Measurements from ENCODE around the gene STOML1.
"Not testable (repeated sequence)": the region's sequence is repeated elsewhere in the genome, so short reads cannot be mapped to it uniquely, and the experiment has no call there.

STOML1 gene

GRCh38 chr15:73985101-73985873 is 6.8 kb downstream of the STOML1 start:
- WGBS, 2 experiments (ENCODE audit: insufficient coverage in 2 of 2): 92 to 97% methylated on average over 12 to 13 of the region's 13 CpGs
- Histone ChIP-seq H3K9me3 (ENCODE audit: control insufficient read depth, low read length) (no peaks in the 10 kb centered on the region), H3K4me3 (ENCODE audit: extremely low read depth, insufficient read depth, low read length, poor library complexity, severe bottlenecking) (no peak overlapping the region), H3K4me1 (ENCODE audit: control insufficient read depth, insufficient read depth, low read length, poor library complexity, severe bottlenecking) (peaks cover 22% of the 10 kb centered on the region), H3K36me3 (ENCODE audit: control insufficient read depth, insufficient read depth, low read length) (no peaks in the 10 kb centered on the region), H3K27ac (ENCODE audit: low read depth, low read length, severe bottlenecking) (peak overlapping the region; percentile 41)

GRCh38 chr15:73984208-73984979 is 7.7 kb downstream of the STOML1 start:
- Histone ChIP-seq H3K36me3 (ENCODE audit: control insufficient read depth, insufficient read depth, low read length) (no peaks in the 10 kb centered on the region), H3K27ac (ENCODE audit: low read depth, low read length, severe bottlenecking) (no peak overlapping the region), H3K4me3 (ENCODE audit: extremely low read depth, insufficient read depth, low read length, poor library complexity, severe bottlenecking) (no peak overlapping the region), H3K4me1 (ENCODE audit: control insufficient read depth, insufficient read depth, low read length, poor library complexity, severe bottlenecking) (peaks cover 18% of the 10 kb centered on the region), H3K9me3 (ENCODE audit: control insufficient read depth, low read length) (no peaks in the 10 kb centered on the region)
- 92 to 98% methylated on average over 12 of the region's 13 CpGs for WGBS, 2 experiments (ENCODE audit: insufficient coverage in 2 of 2)

- peaks cover 12% of the 10 kb centered on the region for H3K4me1 ChIP-seq (ENCODE audit: control insufficient read depth, insufficient read depth, low read length, poor library complexity, severe bottlenecking)
- H3K27ac ChIP-seq (ENCODE audit: low read depth, low read length, severe bottlenecking): no peak overlapping the region
- 87 to 98% methylated on average over 5 to 9 of the region's 9 CpGs for WGBS, 2 experiments (ENCODE audit: insufficient coverage in 2 of 2)
- H3K9me3 ChIP-seq (ENCODE audit: control insufficient read depth, low read length): no peaks in the 10 kb centered on the region
- no peak overlapping the region for H3K4me3 ChIP-seq (ENCODE audit: extremely low read depth, insufficient read depth, low read length, poor library complexity, severe bottlenecking)
- no peaks in the 10 kb centered on the region for H3K36me3 ChIP-seq (ENCODE audit: control insufficient read depth, insufficient read depth, low read length)
These were observed 8.3 kb downstream of the STOML1 start for GRCh38 chr15:73983773-73984172.

DNA sequence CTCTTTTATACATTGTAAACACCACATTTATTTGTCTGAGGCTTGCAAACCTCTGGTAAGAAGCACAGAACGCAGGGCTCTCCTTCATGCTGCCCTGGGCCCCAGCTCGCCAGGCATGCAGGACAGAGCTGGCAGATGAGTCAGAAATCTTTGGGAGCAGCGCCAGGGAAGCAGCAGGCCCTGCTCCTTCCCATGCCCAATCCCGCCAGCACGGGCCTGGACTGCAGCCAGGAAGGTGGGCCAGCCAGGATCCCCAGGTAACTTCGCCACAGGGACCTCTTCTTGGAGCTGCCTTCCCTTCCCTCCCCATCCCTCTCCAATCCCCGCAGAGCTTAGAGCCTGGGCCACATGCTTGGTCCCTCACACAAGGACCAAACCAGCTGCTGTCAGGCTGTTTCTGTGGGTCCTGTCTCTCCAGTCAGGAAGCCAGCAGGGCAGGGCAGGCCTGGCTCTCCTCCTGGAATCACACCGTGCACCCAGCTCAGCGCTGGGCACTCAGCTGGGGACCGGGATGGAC is 8.8 kb downstream of the STOML1 start:
- H3K4me3 ChIP-seq (ENCODE audit: extremely low read depth, insufficient read depth, low read length, poor library complexity, severe bottlenecking): no peak overlapping the region
- H3K9me3 ChIP-seq (ENCODE audit: control insufficient read depth, low read length): no peaks in the 10 kb centered on the region
- H3K27ac ChIP-seq (ENCODE audit: low read depth, low read length, severe bottlenecking): no peak overlapping the region
- peaks cover 7% of the 10 kb centered on the region for H3K4me1 ChIP-seq (ENCODE audit: control insufficient read depth, insufficient read depth, low read length, poor library complexity, severe bottlenecking)
- 86 to 96% methylated on average over 4 to 10 of the region's 10 CpGs for WGBS, 2 experiments (ENCODE audit: insufficient coverage in 2 of 2)
- no peaks in the 10 kb centered on the region for H3K36me3 ChIP-seq (ENCODE audit: control insufficient read depth, insufficient read depth, low read length)

GRCh38 chr15:73982222-73982962 is 9.7 kb downstream of the STOML1 start:
- no peaks in the 10 kb centered on the region for H3K36me3 ChIP-seq (ENCODE audit: control insufficient read depth, insufficient read depth, low read length)
- WGBS, 2 experiments (ENCODE audit: insufficient coverage in 2 of 2): 91 to 93% methylated on average over 8 of the region's 8 CpGs
- H3K27ac ChIP-seq (ENCODE audit: low read depth, low read length, severe bottlenecking): no peak overlapping the region
- no peaks in the 10 kb centered on the region for H3K9me3 ChIP-seq (ENCODE audit: control insufficient read depth, low read length)
- no peaks in the 10 kb centered on the region for H3K4me1 ChIP-seq (ENCODE audit: control insufficient read depth, insufficient read depth, low read length, poor library complexity, severe bottlenecking)
- H3K4me3 ChIP-seq (ENCODE audit: extremely low read depth, insufficient read depth, low read length, poor library complexity, severe bottlenecking): no peak overlapping the region

DNA sequence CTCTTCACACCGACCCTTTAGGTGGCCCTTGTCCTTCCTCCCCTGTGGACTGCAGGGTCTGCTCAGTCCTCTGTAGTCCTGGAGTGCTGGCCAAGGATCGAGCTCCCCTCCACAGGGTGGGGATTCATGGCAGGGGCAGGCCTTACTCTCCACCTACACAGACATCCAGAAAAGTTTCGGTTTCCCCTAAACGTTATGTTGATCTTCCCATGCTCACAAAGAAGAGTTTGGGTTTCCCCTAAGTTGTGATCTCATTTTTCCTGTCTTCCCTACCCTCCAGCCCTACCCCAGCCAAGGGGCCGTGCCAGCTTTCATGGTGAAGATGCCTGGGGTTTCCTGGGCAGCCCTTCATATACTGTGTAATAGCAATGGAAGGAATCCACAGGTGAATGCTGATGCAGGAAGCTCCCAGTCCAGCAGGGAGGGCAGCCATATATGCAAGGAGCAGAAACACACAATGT is 10.3 kb downstream of the STOML1 start:
- WGBS, 2 experiments (ENCODE audit: insufficient coverage in 2 of 2): 86 to 100% methylated on average over 1 to 4 of the region's 5 CpGs
- no peaks in the 10 kb centered on the region for H3K4me1 ChIP-seq (ENCODE audit: control insufficient read depth, insufficient read depth, low read length, poor library complexity, severe bottlenecking)
- H3K36me3 ChIP-seq (ENCODE audit: control insufficient read depth, insufficient read depth, low read length): no peaks in the 10 kb centered on the region
- no peak overlapping the region for H3K27ac ChIP-seq (ENCODE audit: low read depth, low read length, severe bottlenecking)
- no peak overlapping the region for H3K4me3 ChIP-seq (ENCODE audit: extremely low read depth, insufficient read depth, low read length, poor library complexity, severe bottlenecking)
- no peaks in the 10 kb centered on the region for H3K9me3 ChIP-seq (ENCODE audit: control insufficient read depth, low read length)

DNA sequence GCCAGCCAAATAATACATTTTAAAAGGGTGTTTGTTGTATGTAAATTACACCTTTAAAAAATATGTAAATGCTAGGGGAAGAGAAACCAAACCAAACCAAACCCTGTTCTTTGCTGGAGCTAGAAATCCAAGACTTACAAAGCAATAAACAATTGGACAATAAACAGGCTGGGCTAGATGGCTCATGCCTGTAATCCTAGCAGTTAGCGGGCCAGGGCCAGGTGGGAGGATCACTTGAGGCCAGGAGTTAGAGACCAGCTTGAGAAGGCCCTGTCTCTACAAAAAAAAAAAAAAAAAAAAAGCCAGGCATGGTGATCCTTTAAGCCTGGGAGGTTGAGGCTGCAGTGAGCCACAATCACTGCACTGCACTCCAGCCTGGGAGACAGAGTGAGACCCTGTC is 12.5 kb downstream of the STOML1 start:
- no peaks in the 10 kb centered on the region for H3K36me3 ChIP-seq (ENCODE audit: control insufficient read depth, insufficient read depth, low read length)
- 86% methylated on average over 1 of the region's 1 CpG; no CpG with 5 or more reads in 1 of the 2 experiments for WGBS, 2 experiments (ENCODE audit: insufficient coverage in 2 of 2)
- H3K4me3 ChIP-seq (ENCODE audit: extremely low read depth, insufficient read depth, low read length, poor library complexity, severe bottlenecking): no peak overlapping the region
- H3K9me3 ChIP-seq (ENCODE audit: control insufficient read depth, low read length): no peaks in the 10 kb centered on the region
- no peak overlapping the region for H3K27ac ChIP-seq (ENCODE audit: low read depth, low read length, severe bottlenecking)
- no peaks in the 10 kb centered on the region for H3K4me1 ChIP-seq (ENCODE audit: control insufficient read depth, insufficient read depth, low read length, poor library complexity, severe bottlenecking)

- H3K36me3 ChIP-seq (ENCODE audit: control insufficient read depth, insufficient read depth, low read length): no peaks in the 10 kb centered on the region
- H3K4me1 ChIP-seq (ENCODE audit: control insufficient read depth, insufficient read depth, low read length, poor library complexity, severe bottlenecking): no peaks in the 10 kb centered on the region
- H3K9me3 ChIP-seq (ENCODE audit: control insufficient read depth, low read length): no peaks in the 10 kb centered on the region
- 96 to 100% methylated on average over 2 to 3 of the region's 3 CpGs for WGBS, 2 experiments (ENCODE audit: insufficient coverage in 2 of 2)
- no peak overlapping the region for H3K4me3 ChIP-seq (ENCODE audit: extremely low read depth, insufficient read depth, low read length, poor library complexity, severe bottlenecking)
- no peak overlapping the region for H3K27ac ChIP-seq (ENCODE audit: low read depth, low read length, severe bottlenecking)
These were observed 13.2 kb downstream of the STOML1 start for GRCh38 chr15:73978896-73979295.

GRCh38 chr15:73975440-73976125 is 16.5 kb downstream of the STOML1 start:
- not testable (repeated sequence) for H3K4me3 ChIP-seq (ENCODE audit: extremely low read depth, insufficient read depth, low read length, poor library complexity, severe bottlenecking); H3K36me3 ChIP-seq (ENCODE audit: control insufficient read depth, insufficient read depth, low read length); H3K4me1 ChIP-seq (ENCODE audit: control insufficient read depth, insufficient read depth, low read length, poor library complexity, severe bottlenecking); H3K9me3 ChIP-seq (ENCODE audit: control insufficient read depth, low read length); H3K27ac ChIP-seq (ENCODE audit: low read depth, low read length, severe bottlenecking)
- 87% methylated on average over 14 of the region's 18 CpGs for WGBS, 2 experiments (ENCODE audit: insufficient coverage in 2 of 2)

- H3K4me1 ChIP-seq (ENCODE audit: control insufficient read depth, insufficient read depth, low read length, poor library complexity, severe bottlenecking); H3K27ac ChIP-seq (ENCODE audit: low read depth, low read length, severe bottlenecking); H3K4me3 ChIP-seq (ENCODE audit: extremely low read depth, insufficient read depth, low read length, poor library complexity, severe bottlenecking); H3K9me3 ChIP-seq (ENCODE audit: control insufficient read depth, low read length); H3K36me3 ChIP-seq (ENCODE audit: control insufficient read depth, insufficient read depth, low read length): not testable (repeated sequence)
- 93 to 97% methylated on average over 28 to 39 of the region's 39 CpGs for WGBS, 2 experiments (ENCODE audit: insufficient coverage in 2 of 2)
These were observed 18.4 kb downstream of the STOML1 start for GRCh38 chr15:73973683-73974200.

Data from mesodermal cell (in vitro differentiated cells).